ENCODE data around the gene CAB39L.

Gene CAB39L

GRCh38 chr13:49441312-49441711, 2.6 kb downstream of the CAB39L start:
- DNase-seq = no peak

DNA sequence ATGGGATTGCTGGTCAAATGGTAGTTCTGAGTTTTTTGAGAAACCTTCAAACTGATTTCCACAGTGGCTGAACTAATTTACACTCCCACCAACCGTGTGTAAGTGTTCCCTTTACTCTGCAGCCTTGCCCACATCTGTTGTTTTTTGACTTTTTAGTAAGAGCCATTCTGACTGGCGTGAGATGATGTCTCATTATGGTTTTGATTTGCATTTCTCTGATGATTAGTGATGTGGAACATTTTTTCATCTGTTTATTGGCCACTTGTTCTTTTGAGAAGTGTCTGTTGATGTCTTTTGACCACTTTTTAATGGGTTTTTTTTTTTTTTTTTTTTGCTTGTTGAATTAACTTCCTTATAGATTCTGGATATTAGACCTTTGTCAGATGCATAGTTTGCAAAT, 4.3 kb downstream of the CAB39L start:
- no peak for DNase-seq

- DNase-seq = no peak
Measured at GRCh38 chr13:49437705-49438104, 6.2 kb downstream of the CAB39L start.

DNA sequence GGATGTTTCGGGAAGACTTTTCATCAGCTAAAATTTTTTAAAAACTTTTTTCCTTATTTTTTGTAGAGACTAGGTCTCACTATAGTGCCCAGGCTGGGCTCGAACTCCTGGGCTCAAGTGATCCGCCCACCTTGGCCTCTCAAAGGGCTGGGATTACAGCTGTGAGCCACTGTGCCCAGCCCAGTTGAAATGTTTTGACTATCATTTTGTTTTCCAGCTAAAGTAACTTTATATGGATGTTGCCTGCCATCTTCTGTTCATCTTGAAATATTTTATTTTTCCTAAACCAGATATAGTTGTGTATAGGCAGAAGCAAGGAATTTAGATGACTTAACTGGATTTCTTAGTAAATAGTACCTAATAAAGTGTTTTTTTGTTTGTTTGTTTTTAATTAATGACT, 7.0 kb downstream of the CAB39L start:
- peak; percentile 53 for DNase-seq

GRCh38 chr13:49435992-49436391, 7.9 kb downstream of the CAB39L start:
- no peak for DNase-seq

DNA sequence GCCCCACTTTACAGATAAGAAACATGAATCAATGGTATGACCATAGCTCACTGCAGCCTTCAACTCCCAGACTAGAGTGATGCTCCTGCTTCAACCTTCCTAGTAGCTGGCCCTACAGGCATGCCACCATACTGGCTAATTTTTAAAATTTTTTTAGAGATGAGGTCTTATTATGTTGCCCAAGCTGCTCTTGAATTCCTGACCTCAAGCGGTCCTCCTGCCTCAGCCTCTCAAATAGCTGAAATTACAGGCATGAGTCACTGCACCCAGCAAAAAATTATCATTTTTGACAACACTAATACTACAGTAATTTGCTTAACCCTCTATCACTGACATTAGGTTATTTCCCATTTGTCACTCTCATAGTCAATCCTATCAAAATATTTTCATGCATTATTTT, 14.7 kb downstream of the CAB39L start:
- DNase-seq = no peak

GRCh38 chr13:49428041-49428763, 15.7 kb downstream of the CAB39L start:
- no peak for DNase-seq

DNA sequence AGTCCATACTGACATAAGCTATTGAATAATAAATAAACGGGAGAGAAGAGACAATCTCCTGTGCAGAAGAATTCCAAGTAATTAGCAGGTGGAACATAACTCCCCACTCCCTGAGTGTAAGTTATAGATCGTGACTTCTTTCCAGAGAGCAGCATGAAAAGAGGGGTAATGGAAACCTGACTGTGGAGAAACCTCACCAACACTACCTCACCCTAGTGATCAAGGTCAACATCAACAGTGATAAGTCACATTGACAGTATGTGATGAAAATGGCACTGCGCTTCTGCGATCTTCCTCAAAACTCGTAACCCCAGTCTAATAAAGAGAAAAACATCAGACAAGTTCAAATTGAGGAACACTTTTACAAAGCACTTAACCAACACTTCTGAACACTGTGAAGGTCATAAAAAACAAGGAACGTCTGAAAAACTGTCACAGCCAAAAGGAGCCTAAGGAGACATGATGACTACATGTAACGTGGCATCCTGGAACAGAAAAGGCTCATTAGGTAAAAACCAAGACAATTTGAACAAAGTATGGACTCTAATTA, 19.8 kb downstream of the CAB39L start:
- no peak for DNase-seq

DNA sequence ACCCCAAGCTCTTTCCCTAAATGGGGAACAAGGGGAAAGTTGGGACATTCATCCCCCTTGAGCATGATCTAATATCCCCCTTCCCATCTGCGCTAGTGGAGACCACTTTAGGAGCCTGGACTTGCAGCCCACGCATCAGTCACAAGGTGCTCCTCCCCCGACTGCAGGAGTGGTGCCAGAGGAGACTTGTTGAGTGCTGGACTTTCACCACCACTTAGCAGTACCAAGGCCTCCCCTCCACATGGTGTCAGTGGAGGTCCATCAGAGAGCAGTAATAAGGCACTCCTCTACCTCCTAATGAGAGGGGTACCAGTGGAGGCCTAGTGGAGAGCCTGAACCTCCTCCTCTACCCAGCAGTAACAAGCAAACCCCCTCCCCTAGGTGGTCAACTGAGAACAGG, 22.5 kb downstream of the CAB39L start:
- no peak for DNase-seq

GRCh38 chr13:49419276-49419675, 24.6 kb downstream of the CAB39L start:
- DNase-seq = no peak

GRCh38 chr13:49418206-49418605, 25.7 kb downstream of the CAB39L start:
- no peak for DNase-seq

- no peak for DNase-seq
Measured at GRCh38 chr13:49417161-49417560, 26.7 kb downstream of the CAB39L start.

DNA sequence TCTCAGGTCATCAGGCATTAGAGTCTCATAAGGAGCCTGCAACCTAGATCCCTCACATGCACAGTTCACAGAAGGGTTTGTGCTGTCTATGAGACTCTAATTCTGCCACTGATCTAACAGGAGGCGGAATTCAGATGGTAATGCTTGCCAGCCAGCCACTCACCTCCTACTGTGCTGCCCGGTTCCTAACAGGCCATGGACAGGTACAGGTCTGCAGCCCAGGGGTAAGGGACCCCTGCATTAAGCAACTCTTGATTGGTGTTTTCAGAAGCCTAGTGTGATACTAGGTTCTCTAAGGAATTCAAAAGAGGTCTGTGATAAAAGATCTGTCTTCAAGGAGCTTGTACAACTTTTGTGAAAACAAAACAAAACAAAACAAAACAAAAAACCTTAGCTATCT, 31.1 kb downstream of the CAB39L start:
- no peak for DNase-seq

- DNase-seq = no peak
Measured at GRCh38 chr13:49411353-49411752, 32.5 kb downstream of the CAB39L start.

- DNase-seq = no peak
Measured at GRCh38 chr13:49410477-49410876, 33.4 kb downstream of the CAB39L start.

DNA sequence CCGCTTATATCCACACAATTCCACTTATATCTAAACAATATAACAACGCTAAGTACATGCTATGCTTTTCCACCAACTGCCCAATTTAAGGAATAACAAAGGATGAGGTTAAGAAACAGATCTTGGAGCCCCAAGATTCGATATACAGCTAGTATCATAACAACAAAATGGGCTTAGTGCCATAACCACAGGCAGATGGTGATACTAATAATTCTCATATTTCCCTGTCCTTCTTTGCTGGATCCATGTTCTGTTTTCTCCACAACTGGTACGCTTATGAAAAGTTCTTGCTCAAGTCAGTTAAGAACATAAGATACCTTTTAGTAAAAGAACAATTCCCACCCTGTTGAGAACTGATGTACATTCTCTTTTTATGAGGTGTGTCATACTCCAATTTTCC, 33.9 kb downstream of the CAB39L start:
- DNase-seq = peak; percentile 3

DNA sequence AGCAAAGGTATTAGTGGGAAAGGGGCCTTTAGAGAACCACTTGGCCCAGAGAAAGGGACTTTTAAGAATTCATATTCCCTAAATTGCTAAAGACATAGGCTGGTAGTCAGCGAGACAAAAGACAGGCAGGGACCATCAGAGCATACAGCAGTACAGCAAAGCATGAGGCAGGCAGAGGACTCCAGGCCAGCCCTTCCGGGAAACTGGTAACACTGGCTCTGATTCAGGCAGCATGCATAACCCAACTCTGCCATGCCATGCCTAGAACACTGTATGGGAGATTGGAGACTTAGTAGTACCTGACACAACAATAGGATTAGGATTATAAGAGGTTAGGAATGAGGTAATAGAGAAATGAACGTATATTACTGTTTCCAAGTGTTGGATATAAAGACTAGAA, 34.9 kb downstream of the CAB39L start:
- no peak for DNase-seq

- DNase-seq = no peak
Measured at GRCh38 chr13:49407936-49408335, 35.9 kb downstream of the CAB39L start.

DNA sequence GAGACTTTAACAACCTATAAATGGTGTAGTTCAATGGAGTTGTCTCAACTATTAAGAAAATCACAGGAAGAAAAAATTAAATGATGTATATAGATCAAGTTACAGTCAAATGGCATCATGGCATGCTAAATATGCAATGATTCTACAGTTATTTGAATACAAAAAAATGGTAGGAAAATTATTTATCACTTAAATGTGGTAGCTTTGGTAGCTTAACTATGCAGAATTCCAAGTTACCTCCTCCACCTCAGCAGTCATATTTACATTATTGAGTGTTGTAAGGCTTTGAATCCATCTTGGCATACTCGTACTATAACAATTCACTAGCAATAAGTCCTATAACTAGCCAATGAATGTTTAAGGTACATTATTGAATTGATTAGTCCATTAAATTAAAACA, 36.8 kb downstream of the CAB39L start:
- DNase-seq = peak; percentile 39

GRCh38 chr13:49404703-49405020, 39.2 kb downstream of the CAB39L start:
- DNase-seq = no peak

GRCh38 chr13:49403996-49404702, 39.7 kb downstream of the CAB39L start:
- DNase-seq = no peak

- peak; percentile 7 for DNase-seq
Measured at GRCh38 chr13:49400755-49401659, 42.9 kb downstream of the CAB39L start.

- DNase-seq = no peak
Measured at GRCh38 chr13:49399801-49400472, 43.9 kb downstream of the CAB39L start.
